Panc1 (cell line): ENCODE results near the gene LTB4R. TPM values are rescaled to one million over a fixed set of nuclear protein-coding genes. Genes with fewer than 3 reads are reported as not detected.

Source experiments
- ATAC-seq: fragments of 200-7000 bp; cut with Tn5 transposase; 2 replicates; pipeline ENCODE4 v1.9.1; 2020; ENCODE audit warnings: mild to moderate bottlenecking, moderate library complexity
- BruUV-seq: library from RNA; stranded (reverse); fragments of 400-500 nt; replicated peaks from 2 replicates; lab custom pipeline; 2021; lab: Mats Ljungman, UMichigan
- CTCF ChIA-PET: fragments of 300-600 bp; sonication (Branson Sonifier 250); formaldehyde crosslinking; loops from one replicate; lab custom pipeline; 2022; ENCODE audit warnings: antibody characterized with exemption; lab: Charles Lee
- POLR2A ChIA-PET: fragments of 300-600 bp; sonication (Branson Sonifier 250); formaldehyde crosslinking; loops from one replicate; lab custom pipeline; 2022; ENCODE audit warnings: antibody characterized with exemption; lab: Charles Lee
- DNase-seq: peaks from one replicate; pipeline ENCODE4 v3.0.0-alpha.2; 2010; ENCODE audit warnings: low read depth, low spot score
- H3K27ac ChIP-seq: 2 replicates; pipeline ENCODE4 v1.5.1; 2011; ENCODE audit warnings: mild to moderate bottlenecking, low read length, inconsistent platforms
- H3K27me3 ChIP-seq: fragments of 200-500 bp; sonication (Bioruptor generic); 2 replicates; pipeline ENCODE4 v1.6.0; 2014; ENCODE audit warnings: low read length, inconsistent platforms; ENCODE audit not compliant: control insufficient read depth, insufficient read depth
- H3K36me3 ChIP-seq: fragments of 200-500 bp; sonication (Bioruptor generic); 2 replicates; pipeline ENCODE4 v1.5.1; 2014; ENCODE audit warnings: inconsistent platforms, mild to moderate bottlenecking, low read length, moderate library complexity; ENCODE audit not compliant: control insufficient read depth, insufficient read depth
- H3K4me1 ChIP-seq: 2 replicates; pipeline ENCODE4 v1.5.1; 2011; ENCODE audit warnings: inconsistent platforms, mild to moderate bottlenecking, low read length, moderate library complexity; ENCODE audit not compliant: control insufficient read depth, insufficient read depth
- H3K4me3 ChIP-seq, 2 experiments: 2 replicates each; pipeline ENCODE4 v1.5.1; 2011 to 2012; ENCODE audit warnings: low read depth in 2 of 2, low read length in 2 of 2, mild to moderate bottlenecking in 2 of 2, inconsistent platforms in 1 of 2, moderate library complexity in 1 of 2
- H3K9me3 ChIP-seq: fragments of 200-500 bp; sonication (Bioruptor generic); 2 replicates; pipeline ENCODE4 v1.5.1; 2014; ENCODE audit warnings: low read depth, mild to moderate bottlenecking, inconsistent platforms, low read length, moderate library complexity; ENCODE audit not compliant: control insufficient read depth, insufficient read depth
- POLR2AphosphoS5 ChIP-seq: IDR thresholded peaks from 2 replicates; pipeline ENCODE4 v1.6.1; 2012; ENCODE audit warnings: mild to moderate bottlenecking, low read depth, low read length, moderate library complexity
- SIN3A ChIP-seq: IDR thresholded peaks from 2 replicates; pipeline ENCODE4 v1.6.1; 2012; ENCODE audit warnings: low read depth, mild to moderate bottlenecking, low read length, moderate library complexity, borderline replicate concordance; ENCODE audit not compliant: insufficient read depth
- TCF7L2 ChIP-seq: IDR thresholded peaks from 2 replicates; pipeline ENCODE4 v1.6.1; 2011; ENCODE audit warnings: mild to moderate bottlenecking, low read depth, low read length, inconsistent platforms
- in situ Hi-C: cut with HindIII; loops from 2 replicates; pipeline ENCODE4 v1.10.0; 2016; ENCODE audit warnings: low sequenced_read_pairs, low pct_unique_long_range_greater_than_20kb
- intact Hi-C: fragments of 100-400 bp; cut with micrococcal nuclease; formaldehyde crosslinking; loops from one replicate; pipeline ENCODE4 v1.10.0; 2022; ENCODE audit not compliant: unreplicated experiment
- total RNA-seq: library from RNA; stranded (reverse); gene quantifications from one replicate; pipeline ENCODE4 v1.2.1, GENCODE V29; 2021; ENCODE audit not compliant: unreplicated experiment
- TF ChIP-seq, protein P1 (sequence below), 2 experiments: IDR thresholded peaks; 2 replicates each; pipeline ENCODE4 v1.6.1; 2011 to 2012; ENCODE audit warnings: low read depth in 2 of 2, control low read depth in 1 of 2, low read length in 1 of 2, mild to moderate bottlenecking in 1 of 2, moderate library complexity in 1 of 2; ENCODE audit not compliant: insufficient read depth in 1 of 2
- TF ChIP-seq, protein P2 (sequence below): fragments of 450-650 bp; IDR thresholded peaks from 2 replicates; pipeline ENCODE4 v1.5.1; 2017; ENCODE audit warnings: mild to moderate bottlenecking

LTB4R gene
- total RNA-seq, 1 experiment from 2014 or later: 4.8 TPM

DNA sequence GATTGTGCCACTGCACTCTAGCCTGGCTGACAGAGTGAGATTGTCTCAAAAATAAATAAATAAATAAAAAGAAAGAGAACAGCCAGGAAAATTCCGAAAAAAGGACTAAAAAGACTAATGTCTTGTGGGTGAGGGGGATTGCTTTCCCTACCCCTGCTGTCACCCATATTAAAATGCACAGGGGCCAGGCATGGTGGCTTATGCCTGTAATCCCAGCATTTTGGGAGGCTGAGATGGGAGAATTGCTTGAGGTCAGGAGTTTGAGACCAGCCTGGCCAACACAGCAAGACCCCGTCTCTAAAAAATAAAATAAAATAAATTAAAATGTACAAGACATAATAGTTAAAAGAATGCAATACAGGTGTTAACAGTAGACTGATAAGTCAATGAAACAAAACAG is 17.8 kb upstream of the LTB4R start:
- TF ChIP-seq TCF7L2 (no peak), SIN3A (no peak), POLR2AphosphoS5 (no peak)
- TF ChIP-seq, protein P1, sequence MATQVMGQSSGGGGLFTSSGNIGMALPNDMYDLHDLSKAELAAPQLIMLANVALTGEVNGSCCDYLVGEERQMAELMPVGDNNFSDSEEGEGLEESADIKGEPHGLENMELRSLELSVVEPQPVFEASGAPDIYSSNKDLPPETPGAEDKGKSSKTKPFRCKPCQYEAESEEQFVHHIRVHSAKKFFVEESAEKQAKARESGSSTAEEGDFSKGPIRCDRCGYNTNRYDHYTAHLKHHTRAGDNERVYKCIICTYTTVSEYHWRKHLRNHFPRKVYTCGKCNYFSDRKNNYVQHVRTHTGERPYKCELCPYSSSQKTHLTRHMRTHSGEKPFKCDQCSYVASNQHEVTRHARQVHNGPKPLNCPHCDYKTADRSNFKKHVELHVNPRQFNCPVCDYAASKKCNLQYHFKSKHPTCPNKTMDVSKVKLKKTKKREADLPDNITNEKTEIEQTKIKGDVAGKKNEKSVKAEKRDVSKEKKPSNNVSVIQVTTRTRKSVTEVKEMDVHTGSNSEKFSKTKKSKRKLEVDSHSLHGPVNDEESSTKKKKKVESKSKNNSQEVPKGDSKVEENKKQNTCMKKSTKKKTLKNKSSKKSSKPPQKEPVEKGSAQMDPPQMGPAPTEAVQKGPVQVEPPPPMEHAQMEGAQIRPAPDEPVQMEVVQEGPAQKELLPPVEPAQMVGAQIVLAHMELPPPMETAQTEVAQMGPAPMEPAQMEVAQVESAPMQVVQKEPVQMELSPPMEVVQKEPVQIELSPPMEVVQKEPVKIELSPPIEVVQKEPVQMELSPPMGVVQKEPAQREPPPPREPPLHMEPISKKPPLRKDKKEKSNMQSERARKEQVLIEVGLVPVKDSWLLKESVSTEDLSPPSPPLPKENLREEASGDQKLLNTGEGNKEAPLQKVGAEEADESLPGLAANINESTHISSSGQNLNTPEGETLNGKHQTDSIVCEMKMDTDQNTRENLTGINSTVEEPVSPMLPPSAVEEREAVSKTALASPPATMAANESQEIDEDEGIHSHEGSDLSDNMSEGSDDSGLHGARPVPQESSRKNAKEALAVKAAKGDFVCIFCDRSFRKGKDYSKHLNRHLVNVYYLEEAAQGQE (IDR thresholded peaks at IDR 0.05; ENCODE audit: insufficient read depth in 1 of 2, low read depth in 2 of 2, low read length in 1 of 2): no peak
- TF ChIP-seq, protein P2, sequence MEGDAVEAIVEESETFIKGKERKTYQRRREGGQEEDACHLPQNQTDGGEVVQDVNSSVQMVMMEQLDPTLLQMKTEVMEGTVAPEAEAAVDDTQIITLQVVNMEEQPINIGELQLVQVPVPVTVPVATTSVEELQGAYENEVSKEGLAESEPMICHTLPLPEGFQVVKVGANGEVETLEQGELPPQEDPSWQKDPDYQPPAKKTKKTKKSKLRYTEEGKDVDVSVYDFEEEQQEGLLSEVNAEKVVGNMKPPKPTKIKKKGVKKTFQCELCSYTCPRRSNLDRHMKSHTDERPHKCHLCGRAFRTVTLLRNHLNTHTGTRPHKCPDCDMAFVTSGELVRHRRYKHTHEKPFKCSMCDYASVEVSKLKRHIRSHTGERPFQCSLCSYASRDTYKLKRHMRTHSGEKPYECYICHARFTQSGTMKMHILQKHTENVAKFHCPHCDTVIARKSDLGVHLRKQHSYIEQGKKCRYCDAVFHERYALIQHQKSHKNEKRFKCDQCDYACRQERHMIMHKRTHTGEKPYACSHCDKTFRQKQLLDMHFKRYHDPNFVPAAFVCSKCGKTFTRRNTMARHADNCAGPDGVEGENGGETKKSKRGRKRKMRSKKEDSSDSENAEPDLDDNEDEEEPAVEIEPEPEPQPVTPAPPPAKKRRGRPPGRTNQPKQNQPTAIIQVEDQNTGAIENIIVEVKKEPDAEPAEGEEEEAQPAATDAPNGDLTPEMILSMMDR: no peak
- no peak overlapping the region for H3K27ac ChIP-seq
- H3K27me3 ChIP-seq: no peaks in the 10 kb centered on the region
- no peak for ATAC-seq
- in situ Hi-C loops: no loop called here
- DNase-seq: no peak
- BruUV-seq: no TSS peak
- intact Hi-C loops: no loop called here
- ChIA-PET POLR2A (no interaction called here), CTCF (no interaction called here)
- H3K4me3 ChIP-seq: no peak overlapping the region
- H3K36me3 ChIP-seq: no peaks in the 10 kb centered on the region
- H3K9me3 ChIP-seq: no peaks in the 10 kb centered on the region
- H3K4me1 ChIP-seq: no peaks in the 10 kb centered on the region

DNA sequence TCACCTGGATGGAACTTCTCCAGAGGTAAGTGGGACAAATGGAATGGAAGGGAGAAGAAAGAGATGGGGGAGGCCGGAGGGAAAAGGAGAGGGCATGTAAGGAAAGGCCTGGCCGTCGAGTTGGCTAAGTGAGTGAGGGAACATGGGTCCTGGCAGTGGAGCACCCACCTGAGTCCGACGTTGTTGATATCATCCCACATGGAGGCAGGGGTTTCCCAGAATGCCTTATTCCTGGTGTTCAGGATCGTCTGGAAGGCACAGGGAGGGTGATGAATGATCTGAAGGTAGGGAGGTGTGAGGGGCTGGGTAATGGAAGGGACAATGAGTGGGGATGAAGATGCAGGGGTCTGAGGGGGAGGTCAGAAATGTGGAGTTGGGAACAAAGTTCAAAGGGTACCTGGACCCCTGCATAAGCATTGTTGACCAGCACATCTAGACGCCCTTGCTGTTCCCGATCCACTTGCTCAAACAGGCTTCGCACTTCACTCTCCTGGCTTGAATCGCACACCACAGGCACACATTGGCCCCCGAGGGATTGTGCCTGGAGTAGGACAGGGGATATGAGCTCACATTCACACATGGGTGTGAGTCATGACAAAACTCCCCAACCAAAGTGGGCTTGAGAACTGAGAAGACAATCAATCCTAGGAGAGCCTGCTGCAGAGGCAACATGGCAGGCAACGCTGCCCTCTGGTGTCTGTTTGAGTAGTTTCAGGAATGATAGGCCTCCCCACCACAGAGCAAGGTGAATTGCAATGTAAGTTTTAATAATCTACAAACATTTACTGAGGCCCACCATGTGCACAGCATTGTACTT is 14.8 kb upstream of the LTB4R start:
- intact Hi-C loops: loop anchor here (1.0 kb wide), 1 partner anchor 53 kb away; no protein-coding TSS in a partner anchor
- POLR2A ChIA-PET: no interaction called here
- Histone ChIP-seq H3K27ac (no peak overlapping the region), H3K9me3 (no peaks in the 10 kb centered on the region), H3K4me3 (no peak overlapping the region), H3K36me3 (peaks cover 7% of the 10 kb centered on the region; the same call in 1 of the 2 replicates), H3K27me3 (no peaks in the 10 kb centered on the region), H3K4me1 (peaks cover 7% of the 10 kb centered on the region; the same call in 1 of the 2 replicates)
- CTCF ChIA-PET: interaction anchor here (0.7 to 1.9 kb wide), 2 partner anchors 30 to 54 kb away, joined by 3 to 8 read pairs; partner anchors contain the start of gene TINF2
- no peak for TF ChIP-seq SIN3A
- TF ChIP-seq POLR2AphosphoS5: no peak
- TF ChIP-seq, protein P2: peak; percentile 69
- TF ChIP-seq, protein P1 (IDR thresholded peaks at IDR 0.05; ENCODE audit: insufficient read depth in 1 of 2, low read depth in 2 of 2, low read length in 1 of 2): no peak
- DNase-seq (peak; percentile 61), ATAC-seq (peak; percentile 68)
- in situ Hi-C loops: no loop called here
- no TSS peak for BruUV-seq
